GM20000 (cell line): ENCODE measurements around the gene UPF1.

Experiments used
- DNase-seq: peaks from one replicate; pipeline ENCODE4 v3.0.0; 2012; ENCODE audit warnings: low spot score
- CTCF ChIP-seq: IDR thresholded peaks from 2 replicates; pipeline ENCODE4 v1.5.1; 2012; ENCODE audit warnings: mild to moderate bottlenecking, control low read depth; ENCODE audit errors: extremely low read depth, missing control alignments

Gene UPF1

GRCh38 chr19:18849838-18850400 lies 18.2 kb downstream of the UPF1 start:
- TF ChIP-seq CTCF: no peak
- DNase-seq: no peak

GRCh38 chr19:18850471-18851375 lies 19.0 kb downstream of the UPF1 start:
- no peak for TF ChIP-seq CTCF
- no peak for DNase-seq

DNA sequence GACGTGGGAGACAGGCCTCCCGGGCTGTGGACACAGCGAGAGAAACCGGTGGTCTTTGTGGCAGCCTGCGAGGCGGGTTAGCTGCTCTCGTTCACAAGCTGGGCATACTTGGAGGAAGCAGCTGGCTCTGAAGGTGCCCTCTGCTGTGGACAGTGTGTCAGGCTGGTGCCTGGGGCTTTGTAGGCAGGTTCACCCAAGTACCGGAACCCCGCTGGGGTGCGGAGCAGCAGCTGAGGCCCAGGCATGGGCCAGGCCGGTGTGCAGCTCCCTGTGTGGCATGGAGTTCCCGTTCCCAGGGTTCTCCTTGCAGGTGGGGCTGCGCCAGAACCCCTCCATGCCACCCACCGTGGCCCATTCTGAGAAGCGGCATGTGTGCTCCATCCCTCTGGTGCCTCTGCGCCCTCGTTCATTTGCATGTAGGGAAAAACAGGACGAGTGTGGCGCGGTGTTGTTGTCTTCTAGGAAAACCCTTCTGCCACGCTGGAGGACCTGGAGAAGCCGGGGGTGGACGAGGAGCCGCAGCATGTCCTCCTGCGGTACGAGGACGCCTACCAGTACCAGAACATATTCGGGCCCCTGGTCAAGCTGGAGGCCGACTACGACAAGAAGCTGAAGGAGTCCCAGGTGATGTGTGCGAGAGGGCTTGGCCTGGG lies 20.0 kb downstream of the UPF1 start:
- no peak for TF ChIP-seq CTCF
- no peak for DNase-seq

GRCh38 chr19:18852648-18853047 lies 20.9 kb downstream of the UPF1 start:
- TF ChIP-seq CTCF: no peak
- DNase-seq: no peak

- DNase-seq: no peak
- no peak for TF ChIP-seq CTCF
Measured at GRCh38 chr19:18853755-18854427, 22.1 kb downstream of the UPF1 start.

- no peak for TF ChIP-seq CTCF
- no peak for DNase-seq
Measured at GRCh38 chr19:18854982-18855381, 23.2 kb downstream of the UPF1 start.
